NCI-H82 treated with DMSO at 0.1 percent for 48 hours (cell line): ENCODE results near the gene PRKG1.
"Not testable (repeated sequence)": the region's sequence is repeated elsewhere in the genome, so short reads cannot be mapped to it uniquely, and the experiment has no call there.

Experiments
- DNase-seq: peaks from one replicate; lab custom pipeline; 2025; ENCODE audit not compliant: unreplicated experiment; lab: John Stamatoyannopoulos, UW

The PRKG1 gene

GRCh38 chr10:52143338-52143737, 1069.1 kb downstream of the PRKG1 start:
- no peak for DNase-seq

GRCh38 chr10:52145636-52146035, 1071.3 kb downstream of the PRKG1 start:
- DNase-seq = no peak

- DNase-seq = no peak
Observed at GRCh38 chr10:52146766-52147165, 1072.5 kb downstream of the PRKG1 start.

GRCh38 chr10:52170776-52171175, 1096.5 kb downstream of the PRKG1 start:
- no peak for DNase-seq

- DNase-seq = no peak
Observed at GRCh38 chr10:52172581-52172980, 1098.3 kb downstream of the PRKG1 start.

GRCh38 chr10:52185256-52185655, 1111.0 kb downstream of the PRKG1 start:
- DNase-seq = no peak

- DNase-seq = no peak
Observed at GRCh38 chr10:52187521-52188258, 1113.4 kb downstream of the PRKG1 start.

GRCh38 chr10:52191049-52191448, 1116.8 kb downstream of the PRKG1 start:
- no peak for DNase-seq

- no peak for DNase-seq
Observed at GRCh38 chr10:52194191-52194590, 1119.9 kb downstream of the PRKG1 start.

- DNase-seq = no peak
Observed at GRCh38 chr10:52194716-52195115, 1120.4 kb downstream of the PRKG1 start.

GRCh38 chr10:52197098-52197497, 1122.8 kb downstream of the PRKG1 start:
- no peak for DNase-seq

- no peak for DNase-seq
Observed at GRCh38 chr10:52198540-52198939, 1124.3 kb downstream of the PRKG1 start.

- DNase-seq = not testable (repeated sequence)
Observed at GRCh38 chr10:52204906-52205305, 1130.6 kb downstream of the PRKG1 start.

- DNase-seq = no peak
Observed at GRCh38 chr10:52208365-52208764, 1134.1 kb downstream of the PRKG1 start.

GRCh38 chr10:52210161-52210560, 1135.9 kb downstream of the PRKG1 start:
- no peak for DNase-seq

GRCh38 chr10:52212062-52212461, 1137.8 kb downstream of the PRKG1 start:
- DNase-seq = no peak

- DNase-seq = no peak
Observed at GRCh38 chr10:52212802-52213201, 1138.5 kb downstream of the PRKG1 start.

- no peak for DNase-seq
Observed at GRCh38 chr10:52213321-52213752, 1139.0 kb downstream of the PRKG1 start.

- DNase-seq = peak; percentile 6
Observed at GRCh38 chr10:52215745-52216361, 1141.6 kb downstream of the PRKG1 start.

GRCh38 chr10:52216852-52217251, 1142.6 kb downstream of the PRKG1 start:
- DNase-seq = no peak

GRCh38 chr10:52217531-52217930, 1143.2 kb downstream of the PRKG1 start:
- DNase-seq = no peak

- no peak for DNase-seq
Observed at GRCh38 chr10:52220947-52221346, 1146.7 kb downstream of the PRKG1 start.

GRCh38 chr10:52221923-52222322, 1147.6 kb downstream of the PRKG1 start:
- no peak for DNase-seq
